ENCODE results near the gene QSOX1. TPM values are rescaled to one million over a fixed set of nuclear protein-coding genes. Genes with fewer than 3 reads are reported as not detected.
A peak's percentile ranks its signal among the peaks of the same experiment; 100 is the strongest.

The QSOX1 gene
- total RNA-seq, 1 donor from 2014 or later: 100 TPM

GRCh38 chr1:180150982-180151381, 3.7 kb upstream of the QSOX1 start:
- peak; percentile 32 for DNase-seq

- peak; percentile 87 for DNase-seq
Measured at GRCh38 chr1:180151508-180151907, 3.2 kb upstream of the QSOX1 start.

GRCh38 chr1:180152588-180152987, 2.1 kb upstream of the QSOX1 start:
- no peak for DNase-seq

- no peak for DNase-seq
Measured at GRCh38 chr1:180153032-180153431, 1.6 kb upstream of the QSOX1 start.

GRCh38 chr1:180154003-180154324, 705 bp upstream of the QSOX1 start:
- DNase-seq: no peak

GRCh38 chr1:180155182-180155682, 563 bp downstream of the QSOX1 start:
- peak; percentile 39 for DNase-seq

GRCh38 chr1:180156201-180156600, 1.5 kb downstream of the QSOX1 start:
- DNase-seq: no peak

GRCh38 chr1:180156631-180157091, 2.0 kb downstream of the QSOX1 start:
- DNase-seq: no peak

- no peak for DNase-seq
Measured at GRCh38 chr1:180157108-180157507, 2.4 kb downstream of the QSOX1 start.

GRCh38 chr1:180157576-180158057, 2.9 kb downstream of the QSOX1 start:
- DNase-seq: peak; percentile 41

- DNase-seq: no peak
Measured at GRCh38 chr1:180158149-180159147, 3.8 kb downstream of the QSOX1 start.

GRCh38 chr1:180160357-180160756, 5.7 kb downstream of the QSOX1 start:
- DNase-seq: no peak

GRCh38 chr1:180163041-180163440, 8.4 kb downstream of the QSOX1 start:
- DNase-seq: no peak

GRCh38 chr1:180165096-180165495, 10.4 kb downstream of the QSOX1 start:
- no peak for DNase-seq

- no peak for DNase-seq
Measured at GRCh38 chr1:180165509-180166435, 11.1 kb downstream of the QSOX1 start.

GRCh38 chr1:180166436-180166800, 11.7 kb downstream of the QSOX1 start:
- DNase-seq: no peak

- peak; percentile 68 for DNase-seq
Measured at GRCh38 chr1:180167021-180167701, 12.5 kb downstream of the QSOX1 start.

- DNase-seq: peak; percentile 38
Measured at GRCh38 chr1:180167721-180168467, 13.2 kb downstream of the QSOX1 start.

- peak; percentile 78 for DNase-seq
Measured at GRCh38 chr1:180168786-180169639, 14.3 kb downstream of the QSOX1 start.

- DNase-seq: no peak
Measured at GRCh38 chr1:180169640-180170195, 15.0 kb downstream of the QSOX1 start.

Data from dermis blood vessel endothelial cell (primary cell).